Measurements from ENCODE around the gene P2RY8. TPM values are rescaled to one million over a fixed set of nuclear protein-coding genes. Genes with fewer than 3 reads are reported as not detected.

The P2RY8 gene
- total RNA-seq, 6 donors from 2014 or later = 1.7 to 4.4 (median 3.3) TPM

GRCh38 chrX:1466232-1466661, 70.7 kb downstream of the P2RY8 start:
- Histone ChIP-seq H3K4me1 (peaks cover 0 to 20% (median 5%) of the 10 kb centered on the region in 4 donors), H3K9me3 (no peaks in the 10 kb centered on the region), H3K4me3 (no peak overlapping the region), H3K36me3 (no peaks in the 10 kb centered on the region), H3K27me3 (peaks cover 0 to 4% (median 0%) of the 10 kb centered on the region in 4 donors), H3K27ac (peak overlapping the region in 2 of 4 donors; percentile 12 to 41)
- ATAC-seq (ENCODE audit: low FRiP score in 2 of 2) = no peak
- WGBS, 2 donors = 46 to 56% methylated on average over 14 to 15 of the region's 36 CpGs
- DNase-seq = peak in 1 of 2 donors; percentile 76
- no peak for TF ChIP-seq POLR2AphosphoS5 (IDR thresholded peaks at IDR 0.05)
- TF ChIP-seq EP300 (IDR thresholded peaks at IDR 0.05) = no peak
- TF ChIP-seq, protein P1, sequence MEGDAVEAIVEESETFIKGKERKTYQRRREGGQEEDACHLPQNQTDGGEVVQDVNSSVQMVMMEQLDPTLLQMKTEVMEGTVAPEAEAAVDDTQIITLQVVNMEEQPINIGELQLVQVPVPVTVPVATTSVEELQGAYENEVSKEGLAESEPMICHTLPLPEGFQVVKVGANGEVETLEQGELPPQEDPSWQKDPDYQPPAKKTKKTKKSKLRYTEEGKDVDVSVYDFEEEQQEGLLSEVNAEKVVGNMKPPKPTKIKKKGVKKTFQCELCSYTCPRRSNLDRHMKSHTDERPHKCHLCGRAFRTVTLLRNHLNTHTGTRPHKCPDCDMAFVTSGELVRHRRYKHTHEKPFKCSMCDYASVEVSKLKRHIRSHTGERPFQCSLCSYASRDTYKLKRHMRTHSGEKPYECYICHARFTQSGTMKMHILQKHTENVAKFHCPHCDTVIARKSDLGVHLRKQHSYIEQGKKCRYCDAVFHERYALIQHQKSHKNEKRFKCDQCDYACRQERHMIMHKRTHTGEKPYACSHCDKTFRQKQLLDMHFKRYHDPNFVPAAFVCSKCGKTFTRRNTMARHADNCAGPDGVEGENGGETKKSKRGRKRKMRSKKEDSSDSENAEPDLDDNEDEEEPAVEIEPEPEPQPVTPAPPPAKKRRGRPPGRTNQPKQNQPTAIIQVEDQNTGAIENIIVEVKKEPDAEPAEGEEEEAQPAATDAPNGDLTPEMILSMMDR (IDR thresholded peaks at IDR 0.05) = no peak
- TF ChIP-seq POLR2A (IDR thresholded peaks at IDR 0.05) = no peak

GRCh38 chrX:1465286-1466231, 71.4 kb downstream of the P2RY8 start:
- no peaks in the 10 kb centered on the region for H3K36me3 ChIP-seq
- no peaks in the 10 kb centered on the region for H3K9me3 ChIP-seq
- peaks cover 0 to 4% (median 0%) of the 10 kb centered on the region in 4 donors for H3K27me3 ChIP-seq
- peaks cover 0 to 20% (median 5%) of the 10 kb centered on the region in 4 donors for H3K4me1 ChIP-seq
- H3K4me3 ChIP-seq = no peak overlapping the region
- H3K27ac ChIP-seq = no peak overlapping the region
- WGBS, 2 donors = 64 to 81% methylated on average over 35 to 63 of the region's 75 CpGs
- TF ChIP-seq, protein P1 (IDR thresholded peaks at IDR 0.05) = no peak
- TF ChIP-seq POLR2AphosphoS5 (IDR thresholded peaks at IDR 0.05) = no peak
- TF ChIP-seq EP300 (IDR thresholded peaks at IDR 0.05) = no peak
- TF ChIP-seq POLR2A (IDR thresholded peaks at IDR 0.05) = no peak
- peak in 1 of 2 donors; percentile 82 for DNase-seq
- no peak for ATAC-seq (ENCODE audit: low FRiP score in 2 of 2)

- 55 to 72% methylated on average over 12 of the region's 12 CpGs for WGBS, 2 donors
- Histone ChIP-seq H3K4me3 (no peak overlapping the region), H3K4me1 (peaks cover 0 to 20% (median 5%) of the 10 kb centered on the region in 4 donors), H3K36me3 (no peaks in the 10 kb centered on the region), H3K27ac (no peak overlapping the region), H3K27me3 (peaks cover 0 to 4% (median 0%) of the 10 kb centered on the region in 4 donors), H3K9me3 (no peaks in the 10 kb centered on the region)
- ATAC-seq (ENCODE audit: low FRiP score in 2 of 2) = no peak
- no peak for DNase-seq
- TF ChIP-seq POLR2A (IDR thresholded peaks at IDR 0.05) (no peak), POLR2AphosphoS5 (IDR thresholded peaks at IDR 0.05) (no peak), EP300 (IDR thresholded peaks at IDR 0.05) (no peak)
- TF ChIP-seq, protein P1 (IDR thresholded peaks at IDR 0.05) = no peak
These were observed 72.1 kb downstream of the P2RY8 start for GRCh38 chrX:1464971-1465285.

DNA sequence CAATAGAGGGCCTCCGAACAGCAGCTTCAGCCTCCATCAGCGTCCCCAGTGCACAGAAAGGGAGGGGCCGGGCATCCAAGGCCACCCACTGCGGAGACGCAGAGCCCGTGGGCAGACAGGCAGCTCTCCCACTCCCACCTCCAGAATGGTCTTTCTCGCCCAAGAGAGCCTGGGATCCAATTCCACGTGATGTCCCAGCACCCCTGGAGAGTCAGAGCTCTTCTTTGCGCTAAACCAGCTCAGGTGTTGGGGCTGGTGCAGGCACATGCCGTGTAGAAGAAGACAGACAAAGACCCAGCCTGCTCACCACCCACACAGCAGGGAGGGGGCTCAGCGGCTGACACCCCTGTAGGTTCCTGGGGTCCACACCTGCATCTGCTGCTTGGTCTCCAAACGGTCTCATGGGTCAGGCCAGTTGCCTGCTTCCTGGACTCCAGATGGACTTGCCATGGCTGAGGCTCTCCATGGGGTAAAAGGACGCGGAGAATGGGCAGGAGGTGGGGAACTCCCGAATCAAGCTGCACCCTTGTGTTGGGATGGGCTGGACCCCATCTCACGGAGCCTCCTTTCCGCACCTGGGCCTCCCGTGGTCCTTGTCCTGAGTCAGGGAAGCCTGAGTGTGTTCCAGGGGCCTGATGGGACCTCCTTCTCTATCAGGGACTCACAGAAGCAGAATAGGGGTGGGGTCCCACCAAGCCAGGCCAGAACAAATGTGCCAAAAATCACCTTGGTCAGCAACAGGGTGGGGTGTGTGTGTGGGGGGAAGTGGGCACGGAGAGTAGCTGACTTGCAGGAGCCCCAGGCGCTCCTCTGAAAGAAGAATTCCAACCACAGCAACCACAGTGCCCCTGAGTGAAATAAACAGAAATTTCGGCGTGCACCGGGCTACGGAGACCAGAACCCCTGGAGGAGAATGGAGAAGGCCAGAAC, 72.7 kb downstream of the P2RY8 start:
- TF ChIP-seq, protein P1 (IDR thresholded peaks at IDR 0.05) = no peak
- TF ChIP-seq POLR2AphosphoS5 (IDR thresholded peaks at IDR 0.05) = no peak
- TF ChIP-seq POLR2A (IDR thresholded peaks at IDR 0.05) = no peak
- no peak for TF ChIP-seq EP300 (IDR thresholded peaks at IDR 0.05)
- H3K36me3 ChIP-seq = no peaks in the 10 kb centered on the region
- H3K4me3 ChIP-seq = no peak overlapping the region
- H3K27me3 ChIP-seq = peaks cover 0 to 4% (median 0%) of the 10 kb centered on the region in 4 donors
- H3K4me1 ChIP-seq = peaks cover 0 to 20% (median 5%) of the 10 kb centered on the region in 4 donors
- peak overlapping the region in 2 of 4 donors; percentile 23 to 26 for H3K27ac ChIP-seq
- no peak for DNase-seq
- ATAC-seq (ENCODE audit: low FRiP score in 2 of 2) = peak in 1 of 2 donors; percentile 19
- no peaks in the 10 kb centered on the region for H3K9me3 ChIP-seq
- WGBS, 2 donors = 68 to 82% methylated on average over 14 to 24 of the region's 24 CpGs

Data from upper lobe of left lung (tissue), 6 donors.